ENCODE results near the gene PPP1R18.
"Not testable (repeated sequence)": the region's sequence is repeated elsewhere in the genome, so short reads cannot be mapped to it uniquely, and the experiment has no call there.

PPP1R18 gene

GRCh38 chr6:30657922-30658321 is 28.5 kb downstream of the PPP1R18 start:
- DNase-seq, result not testable (repeated sequence)

GRCh38 chr6:30657454-30657853 is 29.0 kb downstream of the PPP1R18 start:
- no peak for DNase-seq

- no peak for DNase-seq
Measured at GRCh38 chr6:30656513-30656912, 29.9 kb downstream of the PPP1R18 start.

- DNase-seq, result no peak
Measured at GRCh38 chr6:30655743-30656094, 30.7 kb downstream of the PPP1R18 start.

- no peak for DNase-seq
Measured at GRCh38 chr6:30654798-30655742, 31.4 kb downstream of the PPP1R18 start.

GRCh38 chr6:30651143-30651542 is 35.3 kb downstream of the PPP1R18 start:
- no peak for DNase-seq

- DNase-seq, result peak; percentile 66
Measured at GRCh38 chr6:30647242-30648116, 39.0 kb downstream of the PPP1R18 start.

- DNase-seq, result peak; percentile 88
Measured at GRCh38 chr6:30646450-30647241, 39.8 kb downstream of the PPP1R18 start, which contains the start of gene C6orf136. Gene C6orf136, plus strand, starts transcription at chr6:30647133. Its CDS starts 99 bp downstream, at chr6:30647232.

- DNase-seq, result no peak
Measured at GRCh38 chr6:30645989-30646388, 40.5 kb downstream of the PPP1R18 start.

- DNase-seq, result no peak
Measured at GRCh38 chr6:30644769-30645168, 41.7 kb downstream of the PPP1R18 start.

GRCh38 chr6:30643656-30644055 is 42.8 kb downstream of the PPP1R18 start:
- DNase-seq, result no peak

- DNase-seq, result no peak
Measured at GRCh38 chr6:30641048-30641447, 45.4 kb downstream of the PPP1R18 start.

GRCh38 chr6:30640481-30640880 is 46.0 kb downstream of the PPP1R18 start:
- DNase-seq, result no peak

- no peak for DNase-seq
Measured at GRCh38 chr6:30635834-30636233, 50.6 kb downstream of the PPP1R18 start.

GRCh38 chr6:30626484-30627366 is 59.7 kb downstream of the PPP1R18 start, which contains the start of gene ATAT1:
Gene ATAT1, plus strand, starts transcription at chr6:30626874.
- DNase-seq, result peak; percentile 87

Data from activated T-cell treated with anti-CD3 and anti-CD28 coated beads for 4 hours (primary cell).